SK-N-MC (cell line): ENCODE results near the gene FJX1.

Experiments used
- EZH2 ChIP-seq: fragments of 200-600 bp; sonication (generic); IDR thresholded peaks from one replicate; pipeline ENCODE4 v1.6.1; 2017; ENCODE audit warnings: antibody characterized with exemption
- FOXP2 ChIP-seq: optimal IDR thresholded peaks from 2 replicates; pipeline ENCODE3; 2011; ENCODE audit warnings: mild to moderate bottlenecking, moderate library complexity; ENCODE audit not compliant: insufficient read depth; ENCODE audit errors: extremely low read length, control extremely low read depth
- POLR2AphosphoS5 ChIP-seq: IDR thresholded peaks from 2 replicates; pipeline ENCODE4 v1.6.1; 2012; ENCODE audit warnings: mild to moderate bottlenecking, low read depth, low read length, borderline replicate concordance

- TF ChIP-seq POLR2AphosphoS5 (no peak), EZH2 (no peak), FOXP2 (no peak)
Measured at GRCh38 chr11:35624781-35625180, 6.5 kb downstream of the FJX1 start.
